Lung (tissue), 12 donors: Measurements from ENCODE around the gene TMEM209. TPM values are rescaled to one million over a fixed set of nuclear protein-coding genes. Genes with fewer than 3 reads are reported as not detected.

ENCODE experiments used
- ATAC-seq: fragments of 200-7000 bp; cut with Tn5 transposase; one replicate; pipeline ENCODE4 v1.9.1; 2020; ENCODE audit warnings: moderate number of reproducible peaks; ENCODE audit not compliant: insufficient read depth, low FRiP score
- DNase-seq, 3 donors: peaks; one replicate each; pipeline ENCODE4 v3.0.0-alpha.2; 2013 to 2017
- H3K27ac ChIP-seq, 2 donors: one replicate each; pipeline ENCODE4 v1.5.1; 2013; ENCODE audit warnings: mild to moderate bottlenecking in 2 of 2, moderate library complexity in 2 of 2, control low read depth in 1 of 2, inconsistent platforms in 1 of 2, low read depth in 1 of 2, low read length in 1 of 2
- H3K27me3 ChIP-seq, 3 donors: one replicate each; pipeline ENCODE4 v1.5.1; 2013; ENCODE audit warnings: low read length in 2 of 3; ENCODE audit not compliant: control insufficient read depth in 3 of 3, insufficient read depth in 3 of 3
- H3K36me3 ChIP-seq, 4 donors: one replicate each; pipeline ENCODE4 v1.5.1; 2013; ENCODE audit warnings: low read length in 4 of 4, mild to moderate bottlenecking in 1 of 4, moderate library complexity in 1 of 4; ENCODE audit not compliant: control insufficient read depth in 4 of 4, insufficient read depth in 4 of 4
- H3K4me1 ChIP-seq, 5 donors: one replicate each; pipeline ENCODE4 v1.5.1; 2013; ENCODE audit warnings: low read length in 5 of 5, mild to moderate bottlenecking in 2 of 5, moderate library complexity in 1 of 5; ENCODE audit not compliant: control insufficient read depth in 5 of 5, insufficient read depth in 5 of 5
- H3K4me3 ChIP-seq: one replicate; pipeline ENCODE4 v1.5.1; 2013; ENCODE audit warnings: mild to moderate bottlenecking, control low read depth, moderate library complexity
- H3K9ac ChIP-seq, 2 donors: one replicate each; pipeline ENCODE4 v1.5.1; 2013; ENCODE audit warnings: low read length in 2 of 2, control low read depth in 1 of 2; ENCODE audit not compliant: insufficient read depth in 1 of 2
- H3K9me3 ChIP-seq, 4 donors: one replicate each; pipeline ENCODE4 v1.5.1; 2013; ENCODE audit warnings: low read length in 3 of 4, mild to moderate bottlenecking in 1 of 4, moderate library complexity in 1 of 4; ENCODE audit not compliant: control insufficient read depth in 4 of 4, insufficient read depth in 3 of 4
- CTCF ChIP-seq: IDR thresholded peaks from 2 replicates; pipeline ENCODE4 v1.5.1; 2012; ENCODE audit warnings: mild to moderate bottlenecking; ENCODE audit errors: control extremely low read depth, extremely low read depth
- WGBS, 2 donors: extraction: QIAGEN DNeasy Blood & Tissue Kit; methylation state at CpG; one replicate each; pipeline ENCODE4 v1.1.7; 2013; 5-methylcytosine and 5-hydroxymethylcytosine counted together
- polyA plus RNA-seq, 2 donors: library from polyadenylated mRNA; stranded (reverse); fragments of 200-250 nt; gene quantifications; one replicate each; pipeline ENCODE4 v1.2.1, GENCODE V29; 2013
- total RNA-seq, 2 donors: library from RNA; depleted of rRNA in 1 of 2; stranded (reverse); fragments of >200 nt in 1 of 2; gene quantifications; one replicate each; pipeline ENCODE4 v1.2.1, GENCODE V29; 2014 to 2021
- donor health status: control.
- donor health status: control.
- donor health status: Bipolar disorder and iron deficiency.
- donor health status: healthy.
- donor health status: DM: yes; HTN: yes; CAD: no.

TMEM209 gene
- total and polyA plus RNA-seq, 4 donors: 8.3 to 22.2 (median 12.6) TPM

GRCh38 chr7:130174237-130174959 lies 30.8 kb downstream of the TMEM209 start:
- Histone ChIP-seq H3K9ac (no peak overlapping the region), H3K9me3 (no peaks in the 10 kb centered on the region), H3K36me3 (peaks cover 3 to 24% (median 11%) of the 10 kb centered on the region in 4 donors), H3K27ac (no peak overlapping the region), H3K27me3 (no peaks in the 10 kb centered on the region), H3K4me1 (no peaks in the 10 kb centered on the region), H3K4me3 (no peak overlapping the region)
- TF ChIP-seq CTCF: no peak
- ATAC-seq: no peak
- DNase-seq: no peak
- WGBS, 2 donors: 93 to 94% methylated on average over 4 of the region's 4 CpGs

GRCh38 chr7:130162196-130162595 lies 43.0 kb downstream of the TMEM209 start:
- Histone ChIP-seq H3K4me1 (no peaks in the 10 kb centered on the region), H3K9me3 (peaks cover 0 to 2% (median 0%) of the 10 kb centered on the region in 4 donors), H3K36me3 (peaks cover 14 to 30% (median 16%) of the 10 kb centered on the region in 4 donors), H3K9ac (no peak overlapping the region), H3K4me3 (no peak overlapping the region), H3K27me3 (no peaks in the 10 kb centered on the region), H3K27ac (no peak overlapping the region)
- 95 to 98% methylated on average over 5 of the region's 5 CpGs for WGBS, 2 donors
- no peak for DNase-seq
- ATAC-seq: no peak
- no peak for TF ChIP-seq CTCF

GRCh38 chr7:130160455-130160854 lies 44.8 kb downstream of the TMEM209 start:
- Histone ChIP-seq H3K9me3 (peaks cover 0 to 6% (median 3%) of the 10 kb centered on the region in 4 donors), H3K27me3 (no peaks in the 10 kb centered on the region), H3K9ac (no peak overlapping the region), H3K36me3 (peaks cover 14 to 30% (median 16%) of the 10 kb centered on the region in 4 donors), H3K27ac (no peak overlapping the region), H3K4me1 (no peaks in the 10 kb centered on the region), H3K4me3 (no peak overlapping the region)
- DNase-seq (no peak), ATAC-seq (no peak)
- TF ChIP-seq CTCF: no peak
- WGBS, 2 donors: 96 to 98% methylated on average over 8 of the region's 8 CpGs
